ENCODE data around the gene GPBP1L1. TPM values are rescaled to one million over a fixed set of nuclear protein-coding genes. Genes with fewer than 3 reads are reported as not detected.

The GPBP1L1 gene
- total and polyA plus RNA-seq, 9 of the 15 experiments (the other 6 are each of a cell fraction or from before 2014, with no cell fraction given) = 86.0 to 216 (median 138) TPM

DNA sequence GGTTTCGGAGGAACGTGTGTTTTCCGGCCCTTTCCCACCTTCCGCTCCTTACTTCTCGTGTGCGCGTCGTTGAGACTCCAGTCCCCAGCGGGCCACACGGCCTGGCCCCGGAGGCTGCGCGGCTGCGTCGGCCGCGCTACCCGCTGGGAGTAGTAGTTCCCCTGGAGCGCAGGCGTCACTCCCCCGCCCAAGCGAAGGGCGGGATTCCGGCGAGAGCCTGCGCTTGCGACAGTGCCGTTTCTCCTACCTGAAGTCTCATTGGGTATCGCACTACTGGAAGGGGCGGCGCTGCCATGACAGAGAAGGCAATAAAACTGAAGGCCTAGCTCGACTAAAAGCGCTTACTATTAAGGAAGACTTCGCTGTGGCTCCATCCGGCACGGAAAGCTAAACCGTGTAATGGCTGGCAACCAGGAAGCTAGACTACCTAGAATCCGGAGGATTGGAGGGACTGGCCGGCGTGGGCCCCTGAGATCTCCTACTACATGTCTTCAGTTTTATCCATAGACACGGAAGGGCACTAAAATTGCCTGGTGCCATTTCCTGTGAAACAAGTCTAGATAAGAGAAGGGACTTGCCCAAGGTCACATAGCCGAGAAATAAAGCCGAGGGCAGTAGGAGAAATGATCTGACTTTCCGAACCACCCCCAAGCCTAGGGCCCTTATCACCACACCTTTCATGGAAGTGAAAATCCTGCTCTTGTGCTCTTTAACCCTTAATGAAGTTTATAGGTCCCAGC lies 851 bp upstream of the GPBP1L1 start (continued):
- peak; percentile 8; the same call in 1 of the 2 replicates for TF ChIP-seq E2F4 (CRISPR knock-in tag; IDR thresholded peaks at IDR 0.05; ENCODE audit: low read depth)
- TF ChIP-seq POLR2AphosphoS2 (IDR thresholded peaks at IDR 0.05; ENCODE audit: low read length) = peak; percentile 78
- TF ChIP-seq, protein P1, sequence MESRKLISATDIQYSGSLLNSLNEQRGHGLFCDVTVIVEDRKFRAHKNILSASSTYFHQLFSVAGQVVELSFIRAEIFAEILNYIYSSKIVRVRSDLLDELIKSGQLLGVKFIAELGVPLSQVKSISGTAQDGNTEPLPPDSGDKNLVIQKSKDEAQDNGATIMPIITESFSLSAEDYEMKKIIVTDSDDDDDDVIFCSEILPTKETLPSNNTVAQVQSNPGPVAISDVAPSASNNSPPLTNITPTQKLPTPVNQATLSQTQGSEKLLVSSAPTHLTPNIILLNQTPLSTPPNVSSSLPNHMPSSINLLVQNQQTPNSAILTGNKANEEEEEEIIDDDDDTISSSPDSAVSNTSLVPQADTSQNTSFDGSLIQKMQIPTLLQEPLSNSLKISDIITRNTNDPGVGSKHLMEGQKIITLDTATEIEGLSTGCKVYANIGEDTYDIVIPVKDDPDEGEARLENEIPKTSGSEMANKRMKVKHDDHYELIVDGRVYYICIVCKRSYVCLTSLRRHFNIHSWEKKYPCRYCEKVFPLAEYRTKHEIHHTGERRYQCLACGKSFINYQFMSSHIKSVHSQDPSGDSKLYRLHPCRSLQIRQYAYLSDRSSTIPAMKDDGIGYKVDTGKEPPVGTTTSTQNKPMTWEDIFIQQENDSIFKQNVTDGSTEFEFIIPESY (CRISPR knock-in tag; IDR thresholded peaks at IDR 0.05) = peak; percentile 45; the same call in 1 of the 2 replicates
- no peak for TF ChIP-seq SAFB2 (IDR thresholded peaks at IDR 0.05; ENCODE audit: borderline replicate concordance, low read depth, low read length, severe bottlenecking)
- no peak; the same call in 1 of the 2 replicates for TF ChIP-seq TARDBP (IDR thresholded peaks at IDR 0.05)
- TF ChIP-seq CCAR2 (IDR thresholded peaks at IDR 0.05; ENCODE audit: low read depth, low read length) = no peak
- TF ChIP-seq SMARCB1 (IDR thresholded peaks at IDR 0.05; ENCODE audit: insufficient read length, low read depth) = no peak
- TF ChIP-seq CBX3 (IDR thresholded peaks at IDR 0.05; ENCODE audit: borderline replicate concordance in 1 of 2, low read length in 2 of 2) = peak in 1 of 2 experiments; percentile 74; a peak in 2 of 3 replicates
- TF ChIP-seq NFE2L1 (tag; IDR thresholded peaks at IDR 0.05; ENCODE audit: borderline replicate concordance, low read depth) = no peak
- peak; percentile 82; the same call in 1 of the 2 replicates for TF ChIP-seq ZNF395 (CRISPR knock-in tag; IDR thresholded peaks at IDR 0.05)
- TF ChIP-seq CEBPG (CRISPR knock-in tag; IDR thresholded peaks at IDR 0.05) = peak; percentile 71; the same call in 1 of the 2 replicates
- TF ChIP-seq CEBPG (tag; conservative IDR thresholded peaks at IDR 0.05 in 1 of 2, IDR thresholded peaks at IDR 0.05 in 1 of 2) = peak; percentile 71 to 74; a peak in 3 of 4 replicates
- no peak for TF ChIP-seq SRSF9 (IDR thresholded peaks at IDR 0.05; ENCODE audit: borderline replicate concordance, low read depth, low read length)
- TF ChIP-seq, protein P2, sequence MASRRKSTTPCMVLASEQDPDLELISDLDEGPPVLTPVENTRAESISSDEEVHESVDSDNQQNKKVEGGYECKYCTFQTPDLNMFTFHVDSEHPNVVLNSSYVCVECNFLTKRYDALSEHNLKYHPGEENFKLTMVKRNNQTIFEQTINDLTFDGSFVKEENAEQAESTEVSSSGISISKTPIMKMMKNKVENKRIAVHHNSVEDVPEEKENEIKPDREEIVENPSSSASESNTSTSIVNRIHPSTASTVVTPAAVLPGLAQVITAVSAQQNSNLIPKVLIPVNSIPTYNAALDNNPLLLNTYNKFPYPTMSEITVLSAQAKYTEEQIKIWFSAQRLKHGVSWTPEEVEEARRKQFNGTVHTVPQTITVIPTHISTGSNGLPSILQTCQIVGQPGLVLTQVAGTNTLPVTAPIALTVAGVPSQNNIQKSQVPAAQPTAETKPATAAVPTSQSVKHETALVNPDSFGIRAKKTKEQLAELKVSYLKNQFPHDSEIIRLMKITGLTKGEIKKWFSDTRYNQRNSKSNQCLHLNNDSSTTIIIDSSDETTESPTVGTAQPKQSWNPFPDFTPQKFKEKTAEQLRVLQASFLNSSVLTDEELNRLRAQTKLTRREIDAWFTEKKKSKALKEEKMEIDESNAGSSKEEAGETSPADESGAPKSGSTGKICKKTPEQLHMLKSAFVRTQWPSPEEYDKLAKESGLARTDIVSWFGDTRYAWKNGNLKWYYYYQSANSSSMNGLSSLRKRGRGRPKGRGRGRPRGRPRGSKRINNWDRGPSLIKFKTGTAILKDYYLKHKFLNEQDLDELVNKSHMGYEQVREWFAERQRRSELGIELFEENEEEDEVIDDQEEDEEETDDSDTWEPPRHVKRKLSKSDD (conservative IDR thresholded peaks at IDR 0.05; ENCODE audit: low read length) = no peak
- no peak for TF ChIP-seq PYGO2 (tag; IDR thresholded peaks at IDR 0.05)
- no peak for TF ChIP-seq BDP1 (IDR thresholded peaks at IDR 0.05; ENCODE audit: insufficient read depth, insufficient read length)
- TF ChIP-seq DNMT1 (IDR thresholded peaks at IDR 0.05) = no peak
- no peak for TF ChIP-seq MCM5 (IDR thresholded peaks at IDR 0.05; ENCODE audit: low read depth)
- no peak for TF ChIP-seq GTF2A2 (tag; IDR thresholded peaks at IDR 0.05)
- no peak for TF ChIP-seq CBFA2T3 (IDR thresholded peaks at IDR 0.05)
- TF ChIP-seq GATA2 (CRISPR knock-in tag; IDR thresholded peaks at IDR 0.05) = peak; percentile 56

Data from K562 (cell line).